ENCODE measurements around the gene RXYLT1. TPM values are rescaled to one million over a fixed set of nuclear protein-coding genes. Genes with fewer than 3 reads are reported as not detected.

The RXYLT1 gene
- total and polyA plus RNA-seq, 4 experiments from 2014 or later, result 13.2 to 15.1 (median 14.8) TPM

GRCh38 chr12:63848450-63848849, 68.7 kb downstream of the RXYLT1 start:
- no peaks in the 10 kb centered on the region for H3K27me3 ChIP-seq (ENCODE audit: insufficient read depth, low read length)
- Mint-ChIP-seq H3K4me1 (peaks cover 4 to 8% (median 6%) of the 10 kb centered on the region in 4 donors), H3K27me3 (peaks cover 11 to 17% of the 10 kb centered on the region in 2 donors), H3K27ac (no peak overlapping the region), H3K9me3 (no peaks in the 10 kb centered on the region), H3K36me3 (no peaks in the 10 kb centered on the region), H3K4me3 (no peak overlapping the region)
- DNase-seq, result no peak
- ChIA-PET CTCF (ENCODE audit: partially characterized antibody) (no interaction called here), POLR2A (ENCODE audit: partially characterized antibody) (no interaction called here)
- intact Hi-C loops (cut with micrococcal nuclease), result no loop called here
- H3K4me1 ChIP-seq (ENCODE audit: insufficient read depth, low read length), result peaks cover 12% of the 10 kb centered on the region
- no peak overlapping the region for H3K4me3 ChIP-seq (ENCODE audit: low read length in 2 of 2)
- no peak overlapping the region for H3K27ac ChIP-seq (ENCODE audit: low read depth, low read length)
- no peaks in the 10 kb centered on the region for H3K9me3 ChIP-seq (ENCODE audit: control insufficient read depth in 1 of 2, low read length in 2 of 2)
- no peaks in the 10 kb centered on the region for H3K36me3 ChIP-seq (ENCODE audit: insufficient read depth, low read length)

GRCh38 chr12:63849106-63849620, 69.5 kb downstream of the RXYLT1 start:
- Mint-ChIP-seq H3K27me3 (peaks cover 11 to 18% of the 10 kb centered on the region in 2 donors), H3K27ac (no peak overlapping the region), H3K4me3 (no peak overlapping the region), H3K36me3 (no peaks in the 10 kb centered on the region), H3K4me1 (peaks cover 4 to 8% (median 6%) of the 10 kb centered on the region in 4 donors), H3K9me3 (no peaks in the 10 kb centered on the region)
- intact Hi-C loops (cut with micrococcal nuclease), result no loop called here
- no peaks in the 10 kb centered on the region for H3K36me3 ChIP-seq (ENCODE audit: insufficient read depth, low read length)
- no peaks in the 10 kb centered on the region for H3K27me3 ChIP-seq (ENCODE audit: insufficient read depth, low read length)
- H3K27ac ChIP-seq (ENCODE audit: low read depth, low read length), result no peak overlapping the region
- ChIA-PET CTCF (ENCODE audit: partially characterized antibody) (no interaction called here), POLR2A (ENCODE audit: partially characterized antibody) (no interaction called here)
- H3K4me1 ChIP-seq (ENCODE audit: insufficient read depth, low read length), result peaks cover 10% of the 10 kb centered on the region
- DNase-seq, result no peak
- H3K4me3 ChIP-seq (ENCODE audit: low read length in 2 of 2), result no peak overlapping the region
- no peaks in the 10 kb centered on the region for H3K9me3 ChIP-seq (ENCODE audit: control insufficient read depth in 1 of 2, low read length in 2 of 2)

- H3K27ac ChIP-seq (ENCODE audit: low read depth, low read length), result no peak overlapping the region
- intact Hi-C loops (cut with micrococcal nuclease), result no loop called here
- H3K9me3 ChIP-seq (ENCODE audit: control insufficient read depth in 1 of 2, low read length in 2 of 2), result no peaks in the 10 kb centered on the region
- no peak overlapping the region for H3K4me3 ChIP-seq (ENCODE audit: low read length in 2 of 2)
- CTCF ChIA-PET (ENCODE audit: partially characterized antibody), result interaction anchor here (0.8 kb wide), 1 partner anchor 407 kb away, joined by 3 read pairs; no protein-coding TSS in a partner anchor
- no peaks in the 10 kb centered on the region for H3K36me3 Mint-ChIP-seq
- no peak for DNase-seq
- H3K9me3 Mint-ChIP-seq, result no peaks in the 10 kb centered on the region
- peaks cover 8 to 16% of the 10 kb centered on the region in 2 donors for H3K27me3 Mint-ChIP-seq
- peaks cover 6% of the 10 kb centered on the region for H3K4me1 ChIP-seq (ENCODE audit: insufficient read depth, low read length)
- H3K4me3 Mint-ChIP-seq, result no peak overlapping the region
- no peaks in the 10 kb centered on the region for H3K27me3 ChIP-seq (ENCODE audit: insufficient read depth, low read length)
- POLR2A ChIA-PET (ENCODE audit: partially characterized antibody), result no interaction called here
- H3K27ac Mint-ChIP-seq, result no peak overlapping the region
- H3K4me1 Mint-ChIP-seq, result peaks cover 2 to 5% (median 3%) of the 10 kb centered on the region in 4 donors
- H3K36me3 ChIP-seq (ENCODE audit: insufficient read depth, low read length), result no peaks in the 10 kb centered on the region
Observed at GRCh38 chr12:63849641-63850040, 69.9 kb downstream of the RXYLT1 start.

- no peaks in the 10 kb centered on the region for H3K4me1 Mint-ChIP-seq
- no peak overlapping the region for H3K4me3 Mint-ChIP-seq
- DNase-seq, result no peak
- H3K27ac Mint-ChIP-seq, result no peak overlapping the region
- H3K36me3 Mint-ChIP-seq, result no peaks in the 10 kb centered on the region
- Histone ChIP-seq H3K4me1 (ENCODE audit: insufficient read depth, low read length) (no peaks in the 10 kb centered on the region), H3K27me3 (ENCODE audit: insufficient read depth, low read length) (no peaks in the 10 kb centered on the region), H3K36me3 (ENCODE audit: insufficient read depth, low read length) (no peaks in the 10 kb centered on the region), H3K9me3 (ENCODE audit: control insufficient read depth in 1 of 2, low read length in 2 of 2) (no peaks in the 10 kb centered on the region), H3K4me3 (ENCODE audit: low read length in 2 of 2) (no peak overlapping the region), H3K27ac (ENCODE audit: low read depth, low read length) (no peak overlapping the region)
- ChIA-PET POLR2A (ENCODE audit: partially characterized antibody) (interaction anchor here (1.1 to 1.2 kb wide), 2 partner anchors 10 kb away, joined by 3 read pairs; partner anchors contain the start of gene SRGAP1), CTCF (ENCODE audit: partially characterized antibody) (interaction anchor here (3.2 kb wide), 1 partner anchor 10 kb away, joined by 10 read pairs; the partner anchor contains the start of gene SRGAP1)
- no peaks in the 10 kb centered on the region for H3K9me3 Mint-ChIP-seq
- peaks cover 2 to 7% of the 10 kb centered on the region in 2 donors for H3K27me3 Mint-ChIP-seq
- intact Hi-C loops (cut with micrococcal nuclease), result no loop called here
Observed at GRCh38 chr12:63853978-63854377, 74.3 kb downstream of the RXYLT1 start.

- H3K27me3 Mint-ChIP-seq, result peaks cover 2 to 7% of the 10 kb centered on the region in 2 donors
- intact Hi-C loops (cut with micrococcal nuclease), result no loop called here
- ChIA-PET POLR2A (ENCODE audit: partially characterized antibody) (no interaction called here), CTCF (ENCODE audit: partially characterized antibody) (no interaction called here)
- Histone ChIP-seq H3K4me3 (ENCODE audit: low read length in 2 of 2) (no peak overlapping the region), H3K9me3 (ENCODE audit: control insufficient read depth in 1 of 2, low read length in 2 of 2) (no peaks in the 10 kb centered on the region), H3K27ac (ENCODE audit: low read depth, low read length) (no peak overlapping the region), H3K27me3 (ENCODE audit: insufficient read depth, low read length) (no peaks in the 10 kb centered on the region), H3K4me1 (ENCODE audit: insufficient read depth, low read length) (no peaks in the 10 kb centered on the region), H3K36me3 (ENCODE audit: insufficient read depth, low read length) (no peaks in the 10 kb centered on the region)
- no peak overlapping the region for H3K27ac Mint-ChIP-seq
- DNase-seq, result no peak
- no peaks in the 10 kb centered on the region for H3K9me3 Mint-ChIP-seq
- no peaks in the 10 kb centered on the region for H3K4me1 Mint-ChIP-seq
- H3K4me3 Mint-ChIP-seq, result no peak overlapping the region
- no peaks in the 10 kb centered on the region for H3K36me3 Mint-ChIP-seq
Observed at GRCh38 chr12:63855299-63855698, 75.6 kb downstream of the RXYLT1 start.

GRCh38 chr12:63857771-63858670, 78.3 kb downstream of the RXYLT1 start:
- CTCF ChIA-PET (ENCODE audit: partially characterized antibody), result no interaction called here
- H3K4me1 ChIP-seq (ENCODE audit: insufficient read depth, low read length), result no peaks in the 10 kb centered on the region
- no peak for DNase-seq
- H3K36me3 ChIP-seq (ENCODE audit: insufficient read depth, low read length), result no peaks in the 10 kb centered on the region
- H3K27me3 ChIP-seq (ENCODE audit: insufficient read depth, low read length), result no peaks in the 10 kb centered on the region
- Mint-ChIP-seq H3K9me3 (no peaks in the 10 kb centered on the region), H3K4me3 (no peak overlapping the region), H3K27me3 (peaks cover 2 to 8% of the 10 kb centered on the region in 2 donors), H3K4me1 (no peaks in the 10 kb centered on the region), H3K27ac (no peak overlapping the region), H3K36me3 (no peaks in the 10 kb centered on the region)
- no peaks in the 10 kb centered on the region for H3K9me3 ChIP-seq (ENCODE audit: control insufficient read depth in 1 of 2, low read length in 2 of 2)
- no peak overlapping the region for H3K4me3 ChIP-seq (ENCODE audit: low read length in 2 of 2)
- POLR2A ChIA-PET (ENCODE audit: partially characterized antibody), result no interaction called here
- H3K27ac ChIP-seq (ENCODE audit: low read depth, low read length), result no peak overlapping the region
- intact Hi-C loops (cut with micrococcal nuclease), result no loop called here

Data from CD4-positive, alpha-beta memory T cell (primary cell).